Measurements from ENCODE around the gene ACOX3. TPM values are rescaled to one million over a fixed set of nuclear protein-coding genes. Genes with fewer than 3 reads are reported as not detected.

ACOX3 gene
- total and polyA plus RNA-seq, 2 donors (not counting 1 experiment from before 2014, with no cell fraction given), result 6.8 to 23.8 TPM

GRCh38 chr4:8451440-8452182 is 11.1 kb upstream of the ACOX3 start:
- Histone ChIP-seq H3K27me3 (ENCODE audit: control insufficient read depth, insufficient read depth, low read length) (no peaks in the 10 kb centered on the region), H3K4me3 (replicated peaks in 1 of 4; ENCODE audit: control extremely low read depth in 1 of 4, insufficient read depth in 1 of 4, low read depth in 3 of 4, low read length in 4 of 4) (no peak overlapping the region), H3K79me2 (ENCODE audit: control insufficient read depth, insufficient read depth, low read length) (no peaks in the 10 kb centered on the region), H3K9me3 (ENCODE audit: control insufficient read depth, insufficient read depth, low read depth, low read length) (no peaks in the 10 kb centered on the region), H3K4me2 (ENCODE audit: extremely low read depth, insufficient read depth, low read length) (no peak overlapping the region), H3K9ac (ENCODE audit: insufficient read depth, low read length) (no peak overlapping the region), H3K27ac (ENCODE audit: insufficient read depth, low read length) (no peak overlapping the region), H3K36me3 (ENCODE audit: control insufficient read depth, insufficient read depth, low read length) (peaks cover 15% of the 10 kb centered on the region), H2AFZ (ENCODE audit: low read length) (no peak overlapping the region), H4K20me1 (ENCODE audit: control insufficient read depth, extremely low read depth, insufficient read depth, low read length) (no peaks in the 10 kb centered on the region), H3K4me1 (ENCODE audit: control insufficient read depth, extremely low read depth, insufficient read depth, low read length) (no peaks in the 10 kb centered on the region)
- no peak for DNase-seq (ENCODE audit: low read depth in 2 of 2)
- TF ChIP-seq CTCF (conservative IDR thresholded peaks at IDR 0.05 in 1 of 2, IDR thresholded peaks at IDR 0.05 in 1 of 2; ENCODE audit: low read depth in 1 of 2, low read length in 2 of 2) (no peak), EZH2 (IDR thresholded peaks at IDR 0.05; ENCODE audit: low read length, missing control alignments) (no peak)

- DNase-seq (ENCODE audit: low read depth in 2 of 2), result no peak
- Histone ChIP-seq H3K9ac (ENCODE audit: insufficient read depth, low read length) (no peak overlapping the region), H2AFZ (ENCODE audit: low read length) (no peak overlapping the region), H3K4me3 (replicated peaks in 1 of 4; ENCODE audit: control extremely low read depth in 1 of 4, insufficient read depth in 1 of 4, low read depth in 3 of 4, low read length in 4 of 4) (no peak overlapping the region), H3K27me3 (ENCODE audit: control insufficient read depth, insufficient read depth, low read length) (no peaks in the 10 kb centered on the region), H3K4me1 (ENCODE audit: control insufficient read depth, extremely low read depth, insufficient read depth, low read length) (peaks cover 4% of the 10 kb centered on the region), H3K79me2 (ENCODE audit: control insufficient read depth, insufficient read depth, low read length) (peaks cover 32% of the 10 kb centered on the region), H3K9me3 (ENCODE audit: control insufficient read depth, insufficient read depth, low read depth, low read length) (no peaks in the 10 kb centered on the region), H4K20me1 (ENCODE audit: control insufficient read depth, extremely low read depth, insufficient read depth, low read length) (peaks cover 2% of the 10 kb centered on the region), H3K36me3 (ENCODE audit: control insufficient read depth, insufficient read depth, low read length) (peaks cover 2% of the 10 kb centered on the region), H3K27ac (ENCODE audit: insufficient read depth, low read length) (no peak overlapping the region), H3K4me2 (ENCODE audit: extremely low read depth, insufficient read depth, low read length) (no peak overlapping the region)
- no peak for TF ChIP-seq CTCF (conservative IDR thresholded peaks at IDR 0.05 in 1 of 2, IDR thresholded peaks at IDR 0.05 in 1 of 2; ENCODE audit: low read depth in 1 of 2, low read length in 2 of 2)
- TF ChIP-seq EZH2 (IDR thresholded peaks at IDR 0.05; ENCODE audit: low read length, missing control alignments), result no peak
Measured at GRCh38 chr4:8446122-8446521, 5.6 kb upstream of the ACOX3 start.

GRCh38 chr4:8443801-8444200 is 3.3 kb upstream of the ACOX3 start:
- Histone ChIP-seq H3K4me1 (ENCODE audit: control insufficient read depth, extremely low read depth, insufficient read depth, low read length) (peaks cover 7% of the 10 kb centered on the region), H3K4me2 (ENCODE audit: extremely low read depth, insufficient read depth, low read length) (no peak overlapping the region), H2AFZ (ENCODE audit: low read length) (no peak overlapping the region), H3K27me3 (ENCODE audit: control insufficient read depth, insufficient read depth, low read length) (no peaks in the 10 kb centered on the region), H3K9me3 (ENCODE audit: control insufficient read depth, insufficient read depth, low read depth, low read length) (no peaks in the 10 kb centered on the region), H4K20me1 (ENCODE audit: control insufficient read depth, extremely low read depth, insufficient read depth, low read length) (peaks cover 2% of the 10 kb centered on the region), H3K9ac (ENCODE audit: insufficient read depth, low read length) (no peak overlapping the region), H3K27ac (ENCODE audit: insufficient read depth, low read length) (no peak overlapping the region), H3K79me2 (ENCODE audit: control insufficient read depth, insufficient read depth, low read length) (peaks cover 43% of the 10 kb centered on the region), H3K36me3 (ENCODE audit: control insufficient read depth, insufficient read depth, low read length) (peaks cover 2% of the 10 kb centered on the region), H3K4me3 (replicated peaks in 1 of 4; ENCODE audit: control extremely low read depth in 1 of 4, insufficient read depth in 1 of 4, low read depth in 3 of 4, low read length in 4 of 4) (no peak overlapping the region)
- no peak for TF ChIP-seq EZH2 (IDR thresholded peaks at IDR 0.05; ENCODE audit: low read length, missing control alignments)
- TF ChIP-seq CTCF (conservative IDR thresholded peaks at IDR 0.05 in 1 of 2, IDR thresholded peaks at IDR 0.05 in 1 of 2; ENCODE audit: low read depth in 1 of 2, low read length in 2 of 2), result no peak
- no peak for DNase-seq (ENCODE audit: low read depth in 2 of 2)

Data from fibroblast of lung (primary cell).